ENCODE data around the gene ADGRL3.
"Not testable (repeated sequence)": the region's sequence is repeated elsewhere in the genome, so short reads cannot be mapped to it uniquely, and the experiment has no call there.

Gene ADGRL3

GRCh38 chr4:61509721-61510241 is 309.7 kb downstream of the ADGRL3 start:
- DNase-seq: not testable (repeated sequence)

DNA sequence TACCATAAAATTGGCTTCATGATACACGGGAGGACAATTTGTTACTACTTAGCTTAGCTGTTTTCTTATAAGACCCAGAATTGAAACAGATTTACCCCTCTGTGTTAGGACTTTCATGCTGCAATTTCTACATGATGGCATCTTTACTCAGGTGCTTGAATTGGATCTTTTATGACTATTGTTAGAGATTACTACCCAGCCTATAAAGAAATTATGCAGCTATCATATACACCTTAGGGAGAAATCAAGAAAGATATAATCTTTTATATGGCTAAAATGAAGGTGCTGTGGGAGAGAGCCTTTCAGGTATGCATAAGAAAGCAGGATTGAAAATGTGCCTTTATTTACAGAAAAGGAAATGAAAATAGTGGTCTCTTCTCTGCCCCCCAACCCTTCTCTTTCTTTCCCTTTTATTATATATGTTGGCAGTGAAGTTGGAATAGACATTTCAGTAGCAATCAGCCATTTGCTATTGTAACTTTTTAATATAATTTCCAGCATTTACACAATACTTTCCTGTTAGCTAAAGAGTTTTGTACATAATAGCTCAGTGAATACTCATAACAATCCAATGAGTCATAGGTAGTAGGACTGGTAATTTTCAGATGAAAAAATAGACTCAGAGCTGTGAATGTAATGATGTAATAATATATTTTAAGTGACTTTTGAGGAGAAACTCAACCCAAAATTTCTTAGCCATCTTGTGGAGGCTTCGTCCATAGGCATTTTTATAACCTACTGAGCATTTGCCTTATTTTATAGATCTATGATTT is 311.8 kb downstream of the ADGRL3 start:
- DNase-seq: no peak

DNA sequence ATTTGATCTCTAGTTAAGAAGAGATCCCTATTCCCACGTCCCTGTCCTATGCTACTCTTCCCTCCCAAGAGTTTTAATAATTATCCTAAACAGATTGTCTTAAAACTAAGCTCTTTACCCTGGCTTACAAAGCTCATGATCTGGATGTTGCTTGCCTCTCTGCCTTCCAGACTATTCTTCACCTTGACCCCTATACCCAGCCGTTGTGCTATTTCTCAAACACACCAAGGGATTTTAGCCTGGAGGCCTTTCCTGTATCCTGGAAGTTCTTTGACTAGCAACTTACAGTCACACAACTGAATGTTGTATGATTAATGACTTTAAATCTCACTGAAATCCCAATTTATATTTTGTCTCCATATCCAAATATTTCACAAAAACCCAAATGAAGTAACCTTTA is 314.9 kb downstream of the ADGRL3 start:
- DNase-seq: no peak

GRCh38 chr4:61517144-61517543 is 317.0 kb downstream of the ADGRL3 start:
- no peak for DNase-seq

GRCh38 chr4:61520166-61520565 is 320.0 kb downstream of the ADGRL3 start:
- no peak for DNase-seq

GRCh38 chr4:61520681-61521160 is 320.6 kb downstream of the ADGRL3 start:
- no peak for DNase-seq

DNA sequence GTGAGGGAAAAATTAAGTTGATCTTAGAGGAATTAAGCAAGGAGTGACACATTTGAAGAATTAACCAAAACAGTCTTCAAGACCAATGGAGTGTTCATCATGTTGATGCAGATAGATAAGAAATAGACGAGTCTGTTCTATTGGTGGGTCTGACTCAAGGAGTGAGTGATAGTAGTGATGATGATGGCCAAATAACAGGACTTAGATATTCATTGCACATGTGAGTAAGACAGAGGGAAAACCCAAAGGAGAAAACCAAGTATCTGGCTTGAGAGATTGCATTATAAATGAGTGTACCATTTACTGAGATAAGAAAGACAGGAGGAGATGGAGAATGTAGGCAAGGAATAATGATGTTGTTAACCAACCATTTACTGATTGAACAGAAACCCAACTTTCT is 321.3 kb downstream of the ADGRL3 start:
- no peak for DNase-seq

GRCh38 chr4:61522312-61522711 is 322.2 kb downstream of the ADGRL3 start:
- DNase-seq: no peak

DNA sequence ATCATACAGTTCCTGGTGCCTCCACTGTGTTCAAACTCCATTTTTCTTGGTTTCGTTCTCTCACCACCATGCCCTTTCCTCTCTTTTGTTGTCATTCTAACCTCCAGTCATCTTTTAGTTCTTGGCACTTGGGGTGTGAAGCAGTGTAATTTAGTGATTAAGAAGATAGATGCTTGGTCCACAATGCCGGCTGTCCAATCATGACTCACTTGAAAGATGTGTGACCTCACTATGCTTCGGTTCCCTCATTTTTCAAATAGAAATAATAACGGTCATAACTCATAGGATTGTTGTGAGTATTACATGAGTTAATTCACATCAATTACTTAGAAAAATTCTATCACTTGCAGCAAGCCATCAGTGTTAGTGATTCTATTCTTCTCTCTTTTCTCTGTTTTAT is 327.8 kb downstream of the ADGRL3 start:
- DNase-seq: no peak

DNA sequence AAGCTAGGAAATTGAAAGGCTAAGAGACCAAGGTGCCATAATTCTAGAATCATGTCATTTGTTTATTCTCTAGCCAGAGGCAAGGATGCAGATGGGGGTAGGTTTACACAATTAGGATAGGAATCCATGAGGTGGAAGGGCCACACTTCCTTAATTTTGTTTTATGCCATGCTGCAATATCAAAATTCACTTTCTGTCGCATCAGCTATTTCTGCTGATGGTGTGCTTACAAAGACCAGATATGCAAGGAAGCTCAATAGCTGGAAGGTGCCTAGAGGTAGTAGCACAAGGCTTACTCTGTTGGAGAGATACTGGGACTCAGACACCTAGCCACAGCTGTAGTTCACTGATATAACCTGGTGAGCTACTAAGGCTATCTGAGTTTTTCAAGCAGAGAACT is 328.5 kb downstream of the ADGRL3 start:
- no peak for DNase-seq

- no peak for DNase-seq
These were observed 331.1 kb downstream of the ADGRL3 start for GRCh38 chr4:61531188-61531587.

DNA sequence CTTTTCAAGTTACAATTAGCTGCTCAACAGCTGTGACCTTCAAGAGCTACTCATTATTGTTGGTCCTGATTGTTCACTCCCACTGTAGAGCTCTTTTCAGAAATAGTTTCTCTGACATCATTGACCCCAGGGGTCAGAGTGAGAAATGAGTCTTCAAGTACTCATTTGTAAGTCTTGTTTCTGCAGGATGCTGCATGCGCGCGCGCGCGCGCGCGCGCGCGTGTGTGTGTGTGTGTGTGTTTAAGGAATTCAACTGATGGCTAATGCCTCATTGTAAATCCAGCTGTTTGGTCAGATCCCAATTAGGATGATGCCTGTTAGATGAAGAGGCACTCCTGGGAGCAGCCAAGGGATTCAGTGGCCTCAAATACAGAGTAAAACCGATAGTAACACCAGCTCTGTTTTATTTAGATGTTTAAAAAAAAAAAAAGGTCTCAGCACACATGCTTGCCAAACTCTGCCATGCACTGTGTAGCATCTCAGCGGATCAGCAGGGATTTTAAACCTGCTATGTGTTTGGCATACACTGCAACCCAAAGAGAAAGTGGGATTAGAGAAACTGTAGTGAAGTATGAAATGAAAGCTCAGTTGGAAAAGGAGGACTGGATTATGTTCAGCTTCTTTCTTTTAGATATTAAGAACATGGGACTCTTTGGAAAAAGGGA is 332.3 kb downstream of the ADGRL3 start:
- DNase-seq: no peak

DNA sequence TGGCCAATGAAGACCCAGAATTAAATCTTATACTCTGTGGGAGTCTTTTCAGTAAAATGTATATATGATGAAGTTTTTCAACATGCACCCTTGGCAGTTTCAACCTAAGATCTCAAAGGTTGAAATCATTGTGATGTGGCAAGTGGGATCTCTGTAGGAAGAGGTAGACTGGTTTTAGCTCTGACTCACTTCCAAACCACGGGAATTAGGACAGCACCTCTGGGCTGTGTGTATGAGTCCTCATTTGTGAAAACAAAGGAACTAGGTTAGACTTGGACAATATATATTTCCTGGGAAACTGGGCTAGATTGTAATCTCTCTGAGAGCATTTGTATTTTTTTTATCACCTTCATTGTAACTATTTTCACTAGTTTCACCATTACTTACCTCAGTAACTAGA is 333.0 kb downstream of the ADGRL3 start:
- DNase-seq: no peak

DNA sequence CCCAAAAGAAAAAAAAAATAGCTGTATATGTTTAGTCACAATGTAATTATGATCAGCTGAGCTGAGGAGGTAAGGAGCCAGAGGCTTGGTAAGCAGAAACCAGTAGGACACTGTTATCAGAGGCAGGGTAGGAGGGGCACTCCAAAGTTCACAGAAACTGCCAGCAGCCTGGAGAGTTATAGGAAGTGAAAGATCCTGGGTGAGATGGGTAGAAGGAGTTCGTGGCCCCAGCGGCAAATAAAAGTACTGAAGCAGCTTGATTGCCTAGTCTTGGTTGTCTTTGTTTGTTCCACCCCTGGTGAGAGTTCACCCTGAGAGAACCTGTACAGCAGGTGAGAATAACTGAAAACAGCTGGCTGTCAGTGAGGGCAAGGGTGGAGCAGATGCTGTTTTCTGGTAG is 340.8 kb downstream of the ADGRL3 start:
- DNase-seq: no peak

- no peak for DNase-seq
These were observed 341.3 kb downstream of the ADGRL3 start for GRCh38 chr4:61541459-61541858.

GRCh38 chr4:61543976-61544375 is 343.9 kb downstream of the ADGRL3 start:
- no peak for DNase-seq

GRCh38 chr4:61545902-61546480 is 345.9 kb downstream of the ADGRL3 start:
- DNase-seq: no peak

GRCh38 chr4:61549336-61549735 is 349.2 kb downstream of the ADGRL3 start:
- no peak for DNase-seq

DNA sequence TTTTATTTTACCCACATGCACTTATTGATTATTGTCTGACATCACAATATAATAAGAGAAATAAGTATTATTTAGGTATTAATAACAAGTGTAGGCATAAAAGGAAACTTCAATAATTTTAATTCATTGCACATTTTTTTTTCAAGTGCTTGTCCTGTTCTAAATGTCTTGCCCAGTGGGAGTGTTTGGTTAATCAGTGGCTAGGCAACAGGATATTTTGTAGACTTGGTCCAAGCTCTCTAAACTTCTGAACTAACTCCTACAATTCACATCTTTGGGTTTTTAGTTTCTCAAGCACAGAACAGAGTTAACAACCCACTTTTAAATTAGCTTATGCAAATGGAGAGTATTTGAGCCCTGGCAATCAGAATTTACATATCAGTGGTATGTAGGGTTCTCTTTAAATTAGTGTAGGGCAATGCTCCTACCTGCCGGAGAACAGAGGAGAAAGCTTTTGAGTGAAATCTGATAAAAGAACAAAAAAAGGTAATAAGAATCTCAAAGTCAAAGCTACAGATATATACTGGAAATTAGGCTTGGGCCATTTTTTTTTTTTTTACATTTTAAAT is 353.5 kb downstream of the ADGRL3 start:
- DNase-seq: no peak

DNA sequence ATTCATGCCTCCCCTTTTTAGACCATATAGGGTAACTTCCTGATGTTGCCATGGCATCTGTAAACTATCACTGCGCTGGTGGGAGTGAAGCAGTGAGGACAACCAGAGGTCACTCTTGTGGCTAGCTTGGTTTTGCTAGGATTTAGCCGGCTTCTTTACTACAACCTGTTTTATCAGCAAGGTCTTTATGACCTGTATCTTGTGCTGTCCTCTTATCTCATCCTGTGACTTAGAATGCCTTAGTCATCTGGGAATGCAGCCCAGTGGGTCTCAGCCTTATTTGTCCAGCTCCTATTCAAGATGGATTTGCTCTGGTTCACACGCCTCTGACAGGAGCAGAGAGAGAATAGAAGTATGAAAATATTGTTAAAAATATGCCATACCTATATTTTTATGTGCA is 355.7 kb downstream of the ADGRL3 start:
- DNase-seq: no peak

- DNase-seq: no peak
These were observed 356.2 kb downstream of the ADGRL3 start for GRCh38 chr4:61556277-61556676.

GRCh38 chr4:61559396-61559795 is 359.3 kb downstream of the ADGRL3 start:
- DNase-seq: no peak

- DNase-seq: no peak
These were observed 360.9 kb downstream of the ADGRL3 start for GRCh38 chr4:61561028-61561427.
